GM18867 (cell line): Measurements from ENCODE around the gene PURB.
"Not testable (repeated sequence)": the region's sequence is repeated elsewhere in the genome, so short reads cannot be mapped to it uniquely, and the experiment has no call there.

Source experiments
- ATAC-seq: cut with Tn5 transposase; IDR thresholded peaks from one replicate; pipeline ENCODE4 v1.9.1; 2021; ENCODE audit warnings: mild to moderate bottlenecking, moderate library complexity; ENCODE audit not compliant: unreplicated experiment

Gene PURB

DNA sequence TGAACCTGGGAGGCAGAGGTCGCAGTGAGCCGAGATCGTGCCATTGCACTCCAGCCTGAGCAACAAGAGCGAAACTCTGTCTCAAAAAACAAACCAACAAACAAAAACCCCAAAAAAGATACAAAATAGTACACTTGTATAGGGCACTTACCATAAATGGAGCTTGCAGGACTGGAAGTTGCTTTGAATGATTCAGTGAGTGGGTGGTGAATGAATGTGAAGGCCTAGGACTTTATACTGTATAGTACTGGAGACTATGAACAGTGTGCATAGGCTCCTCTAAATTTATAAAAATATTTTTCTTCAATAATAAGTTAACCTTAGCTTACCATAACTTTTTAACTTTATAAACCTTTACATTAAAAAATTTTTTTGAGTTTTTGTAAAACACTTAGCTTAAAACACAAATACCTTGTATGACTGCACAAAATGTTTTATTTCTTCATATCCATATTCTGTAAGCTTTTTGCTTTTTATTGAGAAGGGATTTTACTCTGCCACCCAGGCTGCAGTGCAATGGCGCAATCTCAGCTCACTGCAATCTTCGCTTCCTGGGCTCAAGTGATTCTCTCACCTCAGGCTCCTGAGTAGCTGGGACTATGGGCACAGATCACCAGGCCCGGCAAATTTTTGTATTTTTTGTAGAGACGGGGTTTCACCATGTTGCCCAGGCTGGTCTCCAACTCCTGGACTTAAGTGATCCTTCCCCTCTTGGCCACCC lies 30.5 kb downstream of the PURB start:
- no peak for ATAC-seq

DNA sequence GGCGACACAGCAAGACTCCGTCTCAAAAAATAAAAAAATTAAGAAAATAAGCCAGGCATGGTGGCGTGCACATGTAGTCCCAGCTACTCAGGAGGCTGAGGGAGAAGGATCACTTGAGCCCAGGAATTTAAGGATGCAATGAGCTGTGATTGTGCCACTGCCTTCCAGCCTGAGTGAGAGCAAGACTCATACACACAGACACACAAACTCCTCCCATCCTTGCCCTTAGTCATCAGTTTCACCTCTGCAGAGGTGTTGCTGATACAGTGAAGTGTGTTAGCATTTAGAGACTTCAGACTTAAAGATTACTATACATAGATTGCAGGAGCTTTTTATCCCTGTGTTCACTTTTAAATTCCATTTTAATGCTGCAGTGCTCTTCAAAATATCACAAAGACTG lies 31.9 kb downstream of the PURB start:
- ATAC-seq: no peak

DNA sequence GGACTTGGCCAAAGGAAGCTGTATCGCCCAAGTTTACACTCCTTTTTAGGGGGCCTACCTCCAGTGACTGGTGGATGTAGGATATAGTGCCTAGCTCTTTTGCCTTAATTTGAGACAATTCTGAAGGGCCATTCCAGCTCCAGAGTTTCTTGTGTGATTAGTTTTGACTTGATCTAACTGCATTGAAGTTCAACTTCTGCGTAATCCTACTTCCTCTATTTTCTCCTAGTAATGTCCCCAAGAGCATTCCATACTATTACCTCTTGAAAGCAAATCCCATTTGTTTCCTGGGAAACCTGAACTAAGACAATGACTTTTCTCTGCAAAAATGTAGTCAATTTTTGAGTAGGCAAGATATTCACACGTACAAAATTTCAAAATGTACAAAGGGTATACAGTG lies 32.7 kb downstream of the PURB start:
- ATAC-seq: no peak

DNA sequence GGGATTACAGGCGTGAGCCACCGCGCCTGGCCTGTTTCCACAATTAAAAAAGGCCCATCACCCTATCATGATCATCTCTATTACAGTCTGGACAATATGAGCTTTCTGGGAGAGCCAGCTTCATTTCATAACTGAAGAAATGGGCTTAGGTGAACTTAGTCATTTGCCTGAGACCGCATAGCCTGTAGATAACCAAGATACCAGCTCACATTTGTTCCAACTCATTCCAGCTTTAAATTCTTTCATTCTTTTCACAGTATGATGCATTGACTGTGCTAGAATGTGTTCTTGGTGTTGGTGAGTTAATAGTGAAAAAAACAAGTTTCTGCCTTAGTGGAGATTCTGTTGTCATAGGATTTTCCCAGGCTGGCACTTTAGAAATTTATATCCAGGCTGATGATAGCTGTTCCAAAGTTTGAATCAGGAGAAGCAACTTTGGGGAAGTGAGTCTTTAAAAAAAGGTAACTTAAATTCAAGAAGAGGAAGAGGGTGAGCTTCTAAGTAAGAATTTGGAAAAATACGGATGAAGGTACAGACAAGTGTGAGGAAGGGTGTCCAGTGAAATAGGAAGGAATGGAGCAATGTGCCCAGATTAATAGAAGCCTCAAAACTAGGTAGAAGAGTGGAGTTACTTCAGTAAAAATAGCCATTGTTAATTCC lies 35.3 kb downstream of the PURB start:
- no peak for ATAC-seq

DNA sequence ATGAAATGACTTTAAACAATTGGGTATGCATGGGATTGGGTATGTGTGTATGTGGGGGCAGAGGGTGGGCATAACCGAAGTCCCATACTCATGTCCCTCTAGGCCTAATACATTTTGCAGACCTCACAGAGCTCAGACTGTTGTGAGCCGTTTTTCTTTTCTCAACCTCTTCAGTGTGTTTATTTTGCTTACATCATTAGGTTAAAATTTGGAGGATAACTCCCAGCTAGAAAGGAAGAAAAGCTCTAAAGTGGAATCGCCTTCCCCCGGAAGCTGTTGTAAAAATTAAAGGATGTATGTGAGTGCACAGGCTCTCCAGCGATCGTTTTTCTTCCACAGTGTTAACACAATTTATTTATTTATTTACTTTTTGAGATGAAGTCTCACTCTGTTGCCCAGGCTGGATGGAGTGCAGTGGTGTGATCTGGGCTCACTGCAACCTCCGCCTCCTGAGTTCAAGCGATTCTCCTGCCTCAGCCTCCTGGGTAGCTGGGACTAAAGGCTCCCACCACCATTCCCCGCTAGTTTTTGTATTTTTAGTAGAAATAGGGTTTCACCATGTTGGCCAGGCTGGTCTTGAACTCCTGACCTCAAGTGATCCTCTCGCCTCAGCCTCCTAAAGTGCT lies 36.0 kb downstream of the PURB start:
- no peak for ATAC-seq

DNA sequence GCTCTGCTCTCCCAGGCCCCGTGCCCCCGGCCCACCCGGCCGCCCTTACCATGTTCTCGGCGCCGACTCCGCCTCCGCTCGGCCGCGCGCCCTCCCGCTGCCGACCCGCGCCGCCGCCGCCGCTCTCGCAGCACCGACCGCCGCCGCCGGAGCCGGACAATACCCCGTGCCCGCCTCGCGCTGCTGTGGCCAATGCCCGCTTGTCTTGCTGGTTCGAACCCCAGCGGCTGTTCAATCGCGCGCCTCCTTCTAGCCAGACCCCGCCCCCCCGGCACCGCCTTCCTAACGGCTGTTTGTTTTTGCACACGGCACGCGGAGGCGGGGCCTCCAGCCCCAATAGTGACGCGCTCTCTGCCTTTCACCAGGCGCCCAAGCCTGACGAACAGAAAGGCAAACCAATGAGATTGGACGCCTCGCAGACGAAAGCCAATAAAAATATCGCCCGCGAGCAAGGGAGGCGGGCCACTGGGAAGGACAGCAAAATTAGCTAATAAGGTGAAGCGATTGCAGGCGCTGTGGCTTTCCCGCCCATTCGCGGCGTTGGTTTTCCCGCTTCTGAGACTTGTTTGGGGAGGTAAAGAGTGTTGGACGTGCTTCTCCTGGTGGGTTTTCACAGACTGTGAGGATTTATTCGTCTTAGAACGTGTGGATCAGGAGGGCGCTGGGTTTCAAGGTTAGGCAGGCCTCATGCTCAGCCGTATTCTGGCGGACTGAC lies 37.3 kb downstream of the PURB start, which contains the start of gene H2AZ2:
Gene H2AZ2 (minus strand): TSS at position 168 of the 715 bp plus-strand sequence. CDS start 116 bp downstream, at position 52.
- ATAC-seq: peak; percentile 84

DNA sequence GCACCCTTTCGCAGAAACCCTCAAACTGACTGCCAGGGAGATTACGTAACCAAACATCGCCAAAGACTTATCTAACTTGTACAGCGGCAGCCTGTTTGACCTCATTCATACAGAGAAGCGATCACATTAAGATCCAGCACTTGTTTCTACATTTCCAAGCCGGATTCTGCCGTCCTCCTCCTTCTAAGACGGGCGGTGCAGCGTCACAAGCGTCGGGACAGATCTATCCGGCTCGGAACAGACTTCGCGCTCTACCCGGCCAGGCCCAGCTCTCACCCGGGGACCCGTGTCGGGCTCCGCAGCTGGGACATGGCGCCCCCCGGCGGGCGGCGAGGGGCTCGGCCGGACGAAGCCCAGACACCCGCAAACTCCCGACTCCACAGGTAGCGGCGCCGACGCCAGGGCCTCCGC lies 37.8 kb downstream of the PURB start:
- peak; percentile 67 for ATAC-seq

DNA sequence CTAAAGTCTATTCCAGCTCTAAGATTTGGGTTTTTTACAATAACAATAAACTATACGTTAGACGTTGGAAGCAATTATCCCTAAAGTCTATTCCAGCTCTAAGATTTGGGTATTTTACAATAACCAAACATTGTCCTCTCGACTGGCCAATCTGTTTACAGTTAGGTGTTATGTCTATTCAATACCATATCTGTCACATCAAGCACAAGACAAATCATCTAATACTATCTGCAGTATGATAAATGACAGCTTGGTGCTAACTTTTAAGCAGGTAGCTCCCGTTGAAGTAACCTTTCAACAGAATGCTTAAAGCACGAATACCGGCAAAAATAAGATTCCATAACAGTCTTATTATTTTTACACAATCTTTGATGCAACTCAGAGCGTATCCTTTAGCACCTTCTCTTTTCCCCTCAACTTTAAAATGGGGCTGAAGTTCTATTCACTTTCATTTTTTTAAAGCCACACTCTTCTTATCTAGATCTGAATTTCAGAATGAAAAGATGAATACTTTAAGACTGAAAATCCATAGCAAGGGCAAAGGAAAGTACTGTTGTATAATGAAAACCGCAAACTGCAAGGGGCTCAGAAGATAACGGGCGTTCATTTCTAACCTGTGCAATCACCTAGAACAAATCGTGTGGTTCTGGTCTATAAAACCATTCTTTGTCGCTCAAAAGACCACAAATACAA lies 38.4 kb downstream of the PURB start:
- no peak for ATAC-seq

DNA sequence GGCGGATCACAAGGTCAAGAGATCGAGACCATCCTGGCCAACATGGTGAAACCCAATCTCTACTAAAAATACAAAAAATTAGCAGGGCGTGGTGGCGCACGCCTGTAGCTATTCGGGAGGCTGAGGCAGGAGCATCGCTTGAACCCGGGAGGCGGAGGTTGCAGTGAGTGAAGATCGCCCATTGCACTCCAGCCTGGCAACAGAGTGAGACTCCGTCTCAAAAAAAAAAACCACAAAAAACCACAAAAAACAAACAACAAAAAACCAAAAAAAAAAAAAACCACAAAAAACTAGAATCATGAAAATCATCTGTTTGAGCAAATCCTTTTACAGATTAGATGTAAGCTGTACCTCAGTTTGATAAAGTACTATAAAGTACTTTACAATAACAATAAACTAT lies 38.9 kb downstream of the PURB start:
- ATAC-seq: not testable (repeated sequence)

DNA sequence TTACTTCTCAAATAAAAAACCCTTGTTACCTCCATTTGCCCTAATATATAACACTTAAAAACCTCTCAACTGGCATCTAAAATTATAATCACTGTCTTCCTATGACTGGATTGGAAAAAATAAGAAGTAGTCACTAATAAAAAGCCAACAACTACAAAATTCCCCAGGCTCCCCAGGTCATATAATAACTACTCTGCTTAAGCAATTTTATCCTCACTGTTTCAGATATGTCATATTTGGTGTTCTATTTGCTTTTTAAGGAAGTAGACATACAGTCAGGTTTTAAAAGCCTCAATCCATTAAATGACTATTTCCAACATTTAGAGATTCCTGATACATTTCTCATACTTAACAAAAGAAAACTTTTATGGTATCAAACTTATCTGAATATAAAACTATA lies 39.9 kb downstream of the PURB start:
- no peak for ATAC-seq

DNA sequence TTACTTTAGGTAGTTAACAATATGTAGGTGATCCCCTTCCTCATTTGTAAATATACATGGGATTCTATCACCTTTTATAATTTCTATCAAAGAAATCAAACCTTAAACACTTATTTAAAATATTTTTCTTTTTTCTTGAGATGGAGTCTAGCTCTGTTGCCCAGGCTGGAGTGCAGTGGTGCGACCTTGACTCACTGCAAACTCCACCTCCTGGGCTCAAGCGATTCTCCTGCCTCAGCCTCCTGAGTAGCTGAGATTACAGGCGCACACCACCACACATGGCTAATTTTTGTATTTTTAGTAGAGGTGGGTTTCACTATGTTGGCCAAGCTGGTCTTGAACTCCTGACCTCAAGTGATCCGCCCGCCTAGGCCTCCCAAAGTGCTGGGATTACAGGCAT lies 41.9 kb downstream of the PURB start:
- ATAC-seq: not testable (repeated sequence)

DNA sequence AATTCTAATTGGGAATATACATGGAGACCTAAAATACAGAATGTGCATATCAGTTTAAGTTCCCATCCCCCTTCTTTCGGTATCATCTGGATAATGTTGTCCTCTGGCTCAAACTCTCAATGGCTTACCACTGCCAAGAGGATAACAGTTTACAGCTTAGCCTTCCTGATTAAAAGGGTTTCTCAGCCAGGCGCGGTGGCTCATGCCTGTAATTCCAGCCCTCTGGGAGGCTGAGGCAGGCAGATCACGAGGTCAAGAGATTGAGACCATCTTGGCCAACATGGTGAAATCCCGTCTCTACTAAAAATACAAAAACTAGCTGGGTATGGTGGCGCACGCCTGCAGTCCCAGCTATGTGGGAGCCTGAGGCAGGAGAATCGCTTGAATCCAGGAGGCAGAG lies 42.7 kb downstream of the PURB start:
- ATAC-seq: not testable (repeated sequence)

DNA sequence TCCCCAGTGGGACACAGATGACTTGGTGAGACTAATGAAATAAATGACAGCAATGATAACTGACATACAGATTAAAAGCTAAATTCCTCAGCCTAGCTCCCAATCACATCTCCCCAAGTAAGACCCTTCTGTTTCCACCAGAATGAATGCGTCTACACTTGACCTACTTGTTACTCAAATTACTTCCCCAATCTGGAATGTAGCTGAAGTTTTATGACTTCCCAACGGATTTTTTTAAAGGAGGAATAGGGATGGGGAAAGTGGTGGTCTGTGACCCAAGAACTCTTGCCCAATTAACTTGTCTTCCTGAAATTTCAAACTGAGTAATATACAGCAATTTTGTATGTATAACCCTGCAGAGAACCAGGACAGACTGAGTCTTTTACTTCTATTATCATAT lies 46.6 kb downstream of the PURB start:
- ATAC-seq: no peak

DNA sequence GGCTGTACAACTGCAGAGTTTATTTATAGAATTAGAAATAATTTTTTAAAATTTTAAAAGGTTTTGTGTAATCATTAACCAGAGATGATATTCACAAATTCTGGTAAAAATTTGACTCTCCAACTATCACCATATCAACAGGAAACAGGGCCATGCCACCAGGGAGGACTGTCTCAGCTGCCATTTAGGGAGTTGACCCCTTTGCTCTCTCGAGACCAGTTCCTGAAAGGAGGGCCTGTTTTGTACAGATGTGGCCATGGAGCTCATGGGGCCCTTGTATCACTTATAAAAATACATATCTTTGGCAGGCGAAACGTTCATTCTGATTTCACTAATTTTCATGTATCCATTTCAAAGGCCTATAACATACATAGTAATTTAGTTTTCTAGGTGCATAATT lies 57.8 kb downstream of the PURB start:
- no peak for ATAC-seq
